ENCODE results near the gene SLC25A52. TPM values are rescaled to one million over a fixed set of nuclear protein-coding genes. Genes with fewer than 3 reads are reported as not detected.

The SLC25A52 gene
- polyA plus RNA-seq, 1 of the 3 experiments (the other 2 are of a cell fraction) = 0.03 TPM

- no peak for TF ChIP-seq FOXJ3 (CRISPR knock-in tag; IDR thresholded peaks at IDR 0.05)
Observed at GRCh38 chr18:31739651-31740050, 21.0 kb downstream of the SLC25A52 start (continued).

GRCh38 chr18:31738460-31739407, 21.9 kb downstream of the SLC25A52 start:
- H3K27ac ChIP-seq (ENCODE audit: low read depth in 2 of 2, low read length in 1 of 2) = no peak overlapping the region
- 27% methylated on average over 11 of the region's 11 CpGs for WGBS (ENCODE audit: low lambda C conversion rate)
- no peak overlapping the region for H2AFZ ChIP-seq (ENCODE audit: low read depth)
- H3K4me3 ChIP-seq (ENCODE audit: low read depth in 2 of 2, low read length in 1 of 2) = no peak overlapping the region
- H3K36me3 ChIP-seq (replicated peaks in 1 of 2; ENCODE audit: control insufficient read depth in 1 of 2, insufficient read depth in 2 of 2, low read length in 1 of 2) = no peaks in the 10 kb centered on the region
- H3K9me2 ChIP-seq = no peaks in the 10 kb centered on the region
- no peaks in the 10 kb centered on the region for H3K9me3 ChIP-seq
- CTCF ChIA-PET = interaction anchor here (1.3 to 4.5 kb wide), 4 partner anchors 16 to 238 kb away, joined by 4 to 20 read pairs (median 12); no protein-coding TSS in a partner anchor
- H4K20me1 ChIP-seq (ENCODE audit: insufficient read depth) = no peaks in the 10 kb centered on the region
- no peaks in the 10 kb centered on the region for H3F3A ChIP-seq (replicated peaks; ENCODE audit: insufficient read depth)
- no peaks in the 10 kb centered on the region for H3K4me1 ChIP-seq (ENCODE audit: control insufficient read depth in 1 of 2, insufficient read depth in 2 of 2, low read depth in 1 of 2, low read length in 1 of 2)
- no peaks in the 10 kb centered on the region; the same call in 1 of the 2 replicates for H3K27me3 ChIP-seq (ENCODE audit: insufficient read depth)
- no peak overlapping the region for H3K9ac ChIP-seq
- no peak for TF ChIP-seq MAX (IDR thresholded peaks at IDR 0.05; ENCODE audit: low read depth)
- TF ChIP-seq RAD21 (IDR thresholded peaks at IDR 0.05; ENCODE audit: low read length) = no peak
- TF ChIP-seq NRF1 (IDR thresholded peaks at IDR 0.05; ENCODE audit: low read depth, low read length) = no peak
- no peak for TF ChIP-seq PBX3 (IDR thresholded peaks at IDR 0.05)
- no peak for TF ChIP-seq JUND (IDR thresholded peaks at IDR 0.05)
- no peak for TF ChIP-seq USF2 (IDR thresholded peaks at IDR 0.05; ENCODE audit: borderline replicate concordance, low read depth, low read length)
- TF ChIP-seq SIN3A (IDR thresholded peaks at IDR 0.05; ENCODE audit: borderline replicate concordance, low read depth, low read length) = no peak
- TF ChIP-seq POLR2AphosphoS5 (IDR thresholded peaks at IDR 0.05; ENCODE audit: low read depth, low read length) = no peak
- TF ChIP-seq TAF1 (IDR thresholded peaks at IDR 0.05; ENCODE audit: borderline replicate concordance, low read depth, low read length) = no peak
- no peak for TF ChIP-seq FOXJ3 (CRISPR knock-in tag; IDR thresholded peaks at IDR 0.05)
- TF ChIP-seq IRF3 (IDR thresholded peaks at IDR 0.05; ENCODE audit: low read depth, low read length) = no peak
- no peak for TF ChIP-seq RXRA (IDR thresholded peaks at IDR 0.05; ENCODE audit: borderline replicate concordance, low read depth)
- TF ChIP-seq CTCF (IDR thresholded peaks at IDR 0.05) = no peak
- TF ChIP-seq YY1 (IDR thresholded peaks at IDR 0.05; ENCODE audit: low read depth) = no peak
- TF ChIP-seq CHD2 (IDR thresholded peaks at IDR 0.05; ENCODE audit: low read length, partially characterized antibody) = no peak
- TF ChIP-seq MXI1 (IDR thresholded peaks at IDR 0.05; ENCODE audit: low read depth, low read length) = no peak
- no peak for TF ChIP-seq NFIC (IDR thresholded peaks at IDR 0.05; ENCODE audit: borderline replicate concordance)
- POLR2A ChIA-PET = no interaction called here
- H3K79me2 ChIP-seq (ENCODE audit: insufficient read depth) = no peaks in the 10 kb centered on the region
- no peak for DNase-seq
- H3K4me2 ChIP-seq = no peak overlapping the region

All from SK-N-SH (cell line).